Activated B cell treated with CpG ODN at 0.5 μM for 24 hours (primary cell): Measurements from ENCODE around the gene CASQ1. TPM values are rescaled to one million over a fixed set of nuclear protein-coding genes. Genes with fewer than 3 reads are reported as not detected.

ENCODE experiments used
- ATAC-seq: fragments of 200-7000 bp; cut with Tn5 transposase; one replicate; pipeline ENCODE4 v1.10.0; 2021; ENCODE audit warnings: low read depth, mild to moderate bottlenecking, moderate library complexity
- CTCF ChIA-PET: fragments of 350-600 bp; sonication (Branson Sonifier 250); formaldehyde crosslinking; loops from one replicate; lab custom pipeline; 2021; ENCODE audit warnings: antibody characterized with exemption; lab: Charles Lee
- POLR2A ChIA-PET: fragments of 350-600 bp; sonication (Branson Sonifier 250); formaldehyde crosslinking; loops from one replicate; lab custom pipeline; 2021; ENCODE audit warnings: antibody characterized with exemption; lab: Charles Lee
- DNase-seq: peaks from one replicate; pipeline ENCODE4 v3.0.0; 2022
- H3K27ac Mint-ChIP-seq: one replicate; pipeline ENCODE4 v1.8.0; 2020; ENCODE audit warnings: mixed read lengths
- H3K27me3 Mint-ChIP-seq: one replicate; pipeline ENCODE4 v1.8.0; 2021; ENCODE audit warnings: mixed read lengths
- H3K36me3 Mint-ChIP-seq: one replicate; pipeline ENCODE4 v1.8.0; 2021; ENCODE audit warnings: low read depth, mixed read lengths
- H3K4me1 Mint-ChIP-seq: one replicate; pipeline ENCODE4 v1.8.0; 2021; ENCODE audit warnings: mixed read lengths
- H3K4me3 Mint-ChIP-seq: one replicate; pipeline ENCODE4 v1.8.0; 2020; ENCODE audit warnings: mild to moderate bottlenecking, mixed read lengths
- H3K9me3 Mint-ChIP-seq: one replicate; pipeline ENCODE4 v1.8.0; 2020; ENCODE audit warnings: mixed read lengths
- CTCF ChIP-seq: fragments of 200-600 bp; IDR thresholded peaks from one replicate; pipeline ENCODE4 v1.8.0; 2022; ENCODE audit warnings: antibody characterized with exemption, mild to moderate bottlenecking
- intact Hi-C: fragments of 100-400 bp; cut with micrococcal nuclease; formaldehyde crosslinking; loops from one replicate; pipeline ENCODE4 v1.15.1; 2024
- total RNA-seq: library from RNA; stranded (reverse); gene quantifications from 2 replicates; pipeline ENCODE4 v1.2.3, GENCODE V29; 2022

Gene CASQ1
- total RNA-seq, 1 donor from 2014 or later = not detected

- Mint-ChIP-seq H3K4me1 (no peaks in the 10 kb centered on the region), H3K9me3 (no peaks in the 10 kb centered on the region), H3K36me3 (no peaks in the 10 kb centered on the region), H3K27ac (no peak overlapping the region), H3K4me3 (no peak overlapping the region), H3K27me3 (peaks cover 6% of the 10 kb centered on the region)
- no peak for DNase-seq
- ATAC-seq = no peak
- CTCF ChIA-PET = no interaction called here
- POLR2A ChIA-PET = no interaction called here
- intact Hi-C loops = no loop called here
- TF ChIP-seq CTCF = no peak
These were observed 34.0 kb upstream of the CASQ1 start for GRCh38 chr1:160156361-160156760.

- no peak for TF ChIP-seq CTCF
- H3K9me3 Mint-ChIP-seq = no peaks in the 10 kb centered on the region
- ChIA-PET CTCF (no interaction called here), POLR2A (no interaction called here)
- DNase-seq = no peak
- intact Hi-C loops = no loop called here
- H3K27me3 Mint-ChIP-seq = peaks cover 6% of the 10 kb centered on the region
- H3K4me3 Mint-ChIP-seq = no peak overlapping the region
- no peak overlapping the region for H3K27ac Mint-ChIP-seq
- no peak for ATAC-seq
- H3K36me3 Mint-ChIP-seq = no peaks in the 10 kb centered on the region
- H3K4me1 Mint-ChIP-seq = peaks cover 1% of the 10 kb centered on the region
These were observed 33.2 kb upstream of the CASQ1 start for GRCh38 chr1:160157174-160157573.

DNA sequence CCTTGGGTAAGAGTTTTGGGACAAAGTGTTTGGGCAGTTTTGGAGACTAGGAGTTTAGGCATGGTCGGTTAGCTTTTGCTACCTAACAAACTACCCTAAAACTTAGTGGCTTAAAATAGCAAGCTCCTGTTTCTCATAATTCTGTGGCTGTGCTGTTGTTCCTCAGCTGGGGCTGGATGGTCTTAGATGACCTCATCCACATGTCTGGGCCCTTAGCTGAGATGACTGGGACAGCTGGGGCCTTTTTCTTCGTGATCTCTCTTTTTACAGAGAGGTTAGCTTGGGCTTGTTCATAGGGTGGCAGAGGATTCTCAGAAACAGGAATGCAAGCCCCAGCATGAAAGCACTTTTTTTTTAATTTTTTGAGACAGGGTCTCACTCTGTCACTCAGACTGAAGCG lies 32.3 kb upstream of the CASQ1 start:
- H3K36me3 Mint-ChIP-seq = no peaks in the 10 kb centered on the region
- peaks cover 2% of the 10 kb centered on the region for H3K4me1 Mint-ChIP-seq
- H3K9me3 Mint-ChIP-seq = no peaks in the 10 kb centered on the region
- CTCF ChIA-PET = no interaction called here
- ATAC-seq = no peak
- POLR2A ChIA-PET = no interaction called here
- H3K27ac Mint-ChIP-seq = no peak overlapping the region
- no peak for DNase-seq
- no peak for TF ChIP-seq CTCF
- peaks cover 6% of the 10 kb centered on the region for H3K27me3 Mint-ChIP-seq
- intact Hi-C loops = no loop called here
- H3K4me3 Mint-ChIP-seq = no peak overlapping the region

- Mint-ChIP-seq H3K9me3 (no peaks in the 10 kb centered on the region), H3K4me3 (no peak overlapping the region), H3K27me3 (peaks cover 6% of the 10 kb centered on the region), H3K27ac (no peak overlapping the region), H3K36me3 (no peaks in the 10 kb centered on the region), H3K4me1 (peaks cover 2% of the 10 kb centered on the region)
- ChIA-PET POLR2A (no interaction called here), CTCF (interaction anchor here (1.4 kb wide), 1 partner anchor 133 kb away, joined by 5 read pairs; no protein-coding TSS in a partner anchor)
- intact Hi-C loops = no loop called here
- ATAC-seq = no peak
- no peak for TF ChIP-seq CTCF
- no peak for DNase-seq
These were observed 31.8 kb upstream of the CASQ1 start for GRCh38 chr1:160158534-160158933.

DNA sequence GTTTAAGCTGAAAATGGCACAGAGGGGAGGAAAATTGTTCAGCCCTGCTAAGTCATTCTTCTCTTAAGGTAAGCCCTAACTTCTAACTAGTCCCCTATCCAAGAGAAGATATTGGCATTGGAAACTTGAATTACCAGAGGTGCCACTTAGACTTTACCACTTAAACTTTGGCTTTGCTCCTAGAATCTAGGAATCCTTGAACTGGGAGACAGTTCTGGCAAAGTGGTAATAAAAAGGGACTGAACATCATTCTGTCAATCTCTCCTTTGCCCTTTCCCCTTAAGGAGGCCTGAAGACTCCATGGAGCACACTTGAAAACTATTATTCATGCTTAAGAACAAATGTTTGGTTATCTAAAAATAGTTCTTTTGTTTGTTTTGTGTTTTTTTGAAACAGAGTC lies 30.5 kb upstream of the CASQ1 start:
- intact Hi-C loops = no loop called here
- CTCF ChIA-PET = interaction anchor here (0.6 to 2.4 kb wide), 3 partner anchors 92 to 132 kb away, joined by 3 to 5 read pairs (median 5); no protein-coding TSS in a partner anchor
- no peaks in the 10 kb centered on the region for H3K9me3 Mint-ChIP-seq

More for the DNA sequence above, 30.5 kb upstream of the CASQ1 start:
- no peaks in the 10 kb centered on the region for H3K36me3 Mint-ChIP-seq
- POLR2A ChIA-PET = no interaction called here
- H3K4me1 Mint-ChIP-seq = peaks cover 2% of the 10 kb centered on the region
- DNase-seq (no peak), ATAC-seq (no peak)
- peaks cover 6% of the 10 kb centered on the region for H3K27me3 Mint-ChIP-seq
- no peak for TF ChIP-seq CTCF
- no peak overlapping the region for H3K4me3 Mint-ChIP-seq
- no peak overlapping the region for H3K27ac Mint-ChIP-seq
